SW 1271 (cell line): ENCODE results near the gene ZNF587.
"Not testable (repeated sequence)": the region's sequence is repeated elsewhere in the genome, so short reads cannot be mapped to it uniquely, and the experiment has no call there.

Experiments used
- DNase-seq, 2 experiments: peaks; one replicate each; lab custom pipeline; 2025; lab: John Stamatoyannopoulos, UW

Gene ZNF587

DNA sequence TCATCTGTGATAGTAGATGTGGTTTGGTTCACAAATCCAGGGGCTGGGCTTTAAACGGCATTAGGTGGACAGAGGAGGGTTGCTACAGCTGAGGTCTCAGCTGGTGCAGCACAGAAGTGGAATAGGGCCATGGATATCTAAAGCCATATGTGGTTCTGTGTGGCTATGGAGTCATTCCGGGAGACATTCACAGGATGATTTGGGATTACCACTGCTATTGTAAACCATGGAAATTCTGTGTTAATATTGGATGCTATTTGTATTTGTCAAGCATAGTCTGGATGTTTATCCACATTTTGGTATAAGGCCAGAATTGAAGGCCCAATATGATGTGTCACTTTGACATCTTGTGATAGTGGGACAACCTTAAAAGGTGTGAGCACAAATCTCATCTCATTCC lies 26.5 kb upstream of the ZNF587 start:
- not testable (repeated sequence) for DNase-seq

- not testable (repeated sequence) for DNase-seq
Observed at GRCh38 chr19:57823608-57824007, 26.1 kb upstream of the ZNF587 start.

DNA sequence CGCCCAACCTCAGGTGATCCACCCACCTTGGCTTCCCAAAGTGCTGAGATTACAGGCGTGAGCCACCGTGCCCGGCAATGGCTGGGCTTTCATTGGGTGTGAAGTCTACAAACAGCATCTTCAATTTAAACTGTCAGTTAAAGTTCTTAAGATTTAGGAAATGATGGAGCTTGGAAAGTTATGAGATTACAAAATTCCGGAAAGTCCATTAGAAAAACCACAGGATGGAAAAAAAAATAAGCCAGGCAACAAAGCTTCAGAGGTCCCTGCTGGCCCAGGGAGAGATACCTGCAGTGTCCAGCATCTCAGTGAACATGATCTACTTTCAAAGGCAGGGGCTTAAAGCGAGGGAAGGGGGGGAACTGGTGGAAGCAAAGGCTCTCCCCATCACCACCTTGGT lies 24.1 kb upstream of the ZNF587 start:
- DNase-seq = no peak

GRCh38 chr19:57829316-57829715 lies 20.3 kb upstream of the ZNF587 start:
- DNase-seq = no peak

- DNase-seq = no peak
Observed at GRCh38 chr19:57830071-57830602, 19.5 kb upstream of the ZNF587 start, which contains the start of gene ZNF587B. TSS of gene ZNF587B (plus strand) at chr19:57830299. CDS start at chr19:57830529, 230 bp downstream.

DNA sequence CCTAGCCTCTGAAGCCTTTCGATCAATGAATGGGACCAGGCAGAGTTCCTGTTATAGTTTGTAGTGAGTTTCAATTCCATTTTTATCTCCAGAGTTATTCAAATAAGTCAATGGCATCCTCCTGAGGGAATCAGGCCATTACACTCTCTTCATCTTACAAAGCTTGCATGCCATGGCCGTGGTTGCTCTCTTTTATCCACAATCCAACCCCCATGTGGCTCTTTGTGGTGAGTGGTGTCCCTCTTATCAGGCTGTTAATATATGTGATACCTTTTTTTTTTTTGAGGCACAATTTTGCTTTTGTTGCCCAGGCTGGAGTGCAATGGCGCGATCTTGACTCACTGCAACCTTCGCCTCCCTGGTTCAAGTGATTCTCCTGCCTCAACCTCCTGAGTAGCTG lies 12.7 kb upstream of the ZNF587 start:
- DNase-seq = not testable (repeated sequence)

DNA sequence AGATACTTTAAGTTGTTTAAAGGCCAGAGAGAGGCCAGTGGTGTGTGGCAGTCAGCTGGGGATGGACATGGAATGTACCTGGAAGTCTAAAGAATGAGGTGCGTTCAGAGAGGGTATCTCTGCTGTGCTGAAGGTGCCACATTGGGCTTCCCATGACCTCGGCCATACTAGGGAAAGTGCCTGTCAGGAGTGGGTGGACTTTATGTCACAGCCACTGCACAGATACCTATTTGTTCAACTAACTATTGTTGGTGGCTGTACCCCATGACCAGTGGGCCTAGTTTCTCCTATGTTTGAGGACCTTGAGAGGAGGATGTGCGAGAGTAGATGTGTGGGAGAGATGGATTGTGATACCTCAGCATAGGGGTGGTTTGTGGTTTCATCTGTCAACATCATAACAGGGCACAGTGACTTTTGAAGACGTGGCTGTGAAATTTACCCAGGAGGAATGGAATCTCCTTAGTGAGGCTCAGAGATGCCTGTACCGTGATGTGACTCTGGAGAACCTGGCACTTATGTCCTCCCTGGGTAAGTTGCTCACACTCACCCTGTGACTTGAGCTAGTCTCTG lies 11.0 kb upstream of the ZNF587 start:
- DNase-seq = not testable (repeated sequence)

DNA sequence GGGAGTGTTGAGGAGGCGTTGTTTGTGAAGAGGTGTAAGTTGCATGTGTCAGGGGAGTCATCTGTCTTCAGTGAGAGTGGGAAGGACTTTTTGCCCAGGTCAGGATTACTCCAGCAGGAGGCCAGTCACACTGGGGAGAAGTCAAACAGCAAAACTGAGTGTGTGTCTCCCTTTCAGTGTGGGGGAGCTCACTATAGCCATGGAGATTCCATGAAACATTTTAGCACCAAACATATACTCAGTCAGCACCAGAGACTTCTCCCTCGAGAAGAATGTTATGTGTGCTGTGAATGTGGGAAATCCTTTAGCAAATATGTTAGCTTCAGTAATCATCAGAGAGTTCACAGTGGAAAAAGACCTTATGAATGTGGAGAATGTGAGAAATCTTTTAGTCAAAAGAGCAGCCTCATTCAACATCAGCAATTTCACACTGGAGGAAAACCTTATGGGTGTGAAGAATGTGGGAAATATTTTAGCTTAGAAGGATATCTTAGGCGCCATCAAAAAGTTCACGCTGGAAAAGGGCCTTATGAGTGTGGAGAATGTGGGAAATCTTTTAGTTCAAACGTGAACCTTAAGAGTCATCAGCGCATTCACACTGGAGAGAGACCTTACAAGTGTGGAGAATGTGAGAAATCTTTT lies 8.4 kb upstream of the ZNF587 start:
- no peak for DNase-seq

- not testable (repeated sequence) for DNase-seq
Observed at GRCh38 chr19:57847164-57847563, 2.5 kb upstream of the ZNF587 start.

DNA sequence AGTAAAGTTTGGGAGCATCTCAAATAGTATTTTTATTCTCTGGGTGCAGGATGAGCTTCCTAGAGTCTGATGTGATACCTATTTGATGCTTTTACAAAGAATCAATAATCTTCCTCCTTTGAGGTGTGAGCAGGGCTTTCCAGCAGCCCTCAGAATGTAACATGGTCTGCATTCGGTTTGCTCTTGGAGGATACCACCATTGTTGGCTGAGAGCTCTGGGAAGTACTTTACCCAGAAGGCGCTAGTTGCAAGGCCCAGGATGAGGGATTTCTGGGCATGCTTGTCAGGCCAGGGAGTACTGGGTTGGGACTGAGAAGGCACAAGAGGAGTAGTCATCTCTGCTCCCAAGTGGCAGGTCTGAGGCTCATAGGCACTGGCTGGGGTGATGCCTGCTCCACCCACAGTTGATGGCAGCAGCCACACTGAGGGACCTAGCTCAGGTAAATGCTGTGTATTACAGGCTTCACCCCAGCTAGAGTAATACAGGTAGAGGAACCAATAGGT lies 445 bp upstream of the ZNF587 start:
- not testable (repeated sequence) for DNase-seq

DNA sequence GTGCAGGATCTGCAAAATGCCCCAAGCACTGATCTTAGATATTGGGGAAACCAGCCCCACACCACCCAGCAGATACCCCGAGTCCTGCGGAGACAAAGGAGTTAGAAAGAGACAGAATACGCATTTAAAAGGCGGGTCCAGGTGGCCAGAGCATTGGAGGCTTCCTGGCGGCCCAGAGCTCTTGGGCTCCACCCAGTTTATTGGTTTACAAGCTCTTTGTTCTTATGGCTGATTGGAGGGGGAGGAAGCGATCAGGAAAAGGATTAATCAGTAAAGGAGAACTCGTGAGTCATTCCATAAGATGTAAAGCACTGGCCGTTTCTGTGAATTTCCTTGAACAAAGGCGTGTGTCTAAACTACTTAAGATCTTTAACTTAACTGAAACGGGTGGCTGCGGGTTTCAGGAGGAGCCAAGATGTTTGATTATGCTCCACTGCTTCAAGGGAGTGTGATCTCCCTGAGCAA lies 926 bp downstream of the ZNF587 start:
- no peak for DNase-seq

- DNase-seq = not testable (repeated sequence)
Observed at GRCh38 chr19:57851812-57852603, 2.3 kb downstream of the ZNF587 start.

GRCh38 chr19:57854117-57854516 lies 4.5 kb downstream of the ZNF587 start:
- DNase-seq = not testable (repeated sequence)

- not testable (repeated sequence) for DNase-seq
Observed at GRCh38 chr19:57862351-57862750, 12.7 kb downstream of the ZNF587 start.

DNA sequence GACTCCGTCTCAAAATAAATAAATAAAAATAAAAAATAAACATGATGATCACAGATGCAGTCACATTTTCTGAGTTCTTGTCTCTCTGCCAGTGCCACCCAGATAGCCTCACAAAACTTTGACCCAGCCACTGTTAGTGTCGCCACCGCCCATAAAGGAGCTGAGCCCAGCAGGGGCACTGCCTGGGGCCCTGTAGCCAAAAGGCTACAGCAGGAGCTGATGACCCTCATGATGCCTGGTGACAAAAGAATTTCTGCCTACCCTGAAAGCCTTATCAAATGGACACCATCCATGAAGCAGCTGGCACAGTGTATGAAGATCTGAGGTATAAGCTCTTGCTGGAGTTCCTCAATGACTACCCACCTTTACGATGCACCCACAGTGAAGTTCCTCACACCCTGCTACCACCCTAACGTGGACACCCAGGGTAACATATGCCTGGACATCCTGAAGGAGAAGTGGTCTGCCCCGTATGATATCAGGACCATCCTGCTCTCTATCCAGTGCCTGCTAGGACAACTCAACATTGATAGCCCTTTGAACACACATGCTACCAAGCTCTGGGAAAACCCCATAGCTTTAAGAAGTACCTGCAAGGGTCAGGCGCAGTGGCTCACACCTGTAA lies 18.3 kb downstream of the ZNF587 start:
- no peak for DNase-seq

DNA sequence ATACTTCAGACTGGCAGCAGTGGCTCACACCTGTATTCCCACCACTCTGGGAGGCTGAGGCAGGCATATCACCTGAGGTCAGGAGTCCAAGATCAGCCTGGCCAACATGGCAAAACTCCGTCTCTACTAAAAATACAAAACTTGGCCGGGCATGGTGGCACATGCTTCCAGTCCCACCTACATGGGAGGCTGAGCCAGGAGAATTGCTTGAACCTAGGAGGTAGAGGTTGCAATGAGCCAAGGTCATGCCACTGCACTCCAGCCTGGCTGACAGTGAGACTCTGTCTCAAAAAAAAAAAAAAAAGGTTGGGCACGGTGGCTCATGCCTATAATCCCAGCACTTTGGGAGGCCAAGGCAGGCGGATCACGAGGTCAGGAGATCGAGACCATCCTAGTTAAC lies 20.0 kb downstream of the ZNF587 start:
- not testable (repeated sequence) for DNase-seq

DNA sequence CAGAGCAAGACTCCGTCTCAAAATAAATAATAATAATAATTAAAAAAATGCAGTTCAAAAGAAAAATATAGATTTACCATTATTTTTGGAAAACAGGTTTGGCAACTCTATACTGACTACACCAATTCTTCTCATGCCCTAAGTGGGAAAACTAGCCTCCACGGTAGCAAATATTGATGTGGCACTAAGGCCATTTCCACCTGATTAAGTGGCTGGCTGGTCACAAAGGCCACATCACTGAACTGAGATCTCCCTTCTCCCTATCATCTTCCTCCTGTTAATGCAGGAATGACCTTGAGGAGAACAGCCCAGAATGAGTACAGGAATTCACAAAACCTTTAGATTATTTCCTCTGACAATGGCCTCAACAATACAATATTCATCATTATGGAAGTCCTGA lies 20.6 kb downstream of the ZNF587 start:
- no peak for DNase-seq

GRCh38 chr19:57872450-57872849 lies 22.8 kb downstream of the ZNF587 start:
- DNase-seq = no peak

DNA sequence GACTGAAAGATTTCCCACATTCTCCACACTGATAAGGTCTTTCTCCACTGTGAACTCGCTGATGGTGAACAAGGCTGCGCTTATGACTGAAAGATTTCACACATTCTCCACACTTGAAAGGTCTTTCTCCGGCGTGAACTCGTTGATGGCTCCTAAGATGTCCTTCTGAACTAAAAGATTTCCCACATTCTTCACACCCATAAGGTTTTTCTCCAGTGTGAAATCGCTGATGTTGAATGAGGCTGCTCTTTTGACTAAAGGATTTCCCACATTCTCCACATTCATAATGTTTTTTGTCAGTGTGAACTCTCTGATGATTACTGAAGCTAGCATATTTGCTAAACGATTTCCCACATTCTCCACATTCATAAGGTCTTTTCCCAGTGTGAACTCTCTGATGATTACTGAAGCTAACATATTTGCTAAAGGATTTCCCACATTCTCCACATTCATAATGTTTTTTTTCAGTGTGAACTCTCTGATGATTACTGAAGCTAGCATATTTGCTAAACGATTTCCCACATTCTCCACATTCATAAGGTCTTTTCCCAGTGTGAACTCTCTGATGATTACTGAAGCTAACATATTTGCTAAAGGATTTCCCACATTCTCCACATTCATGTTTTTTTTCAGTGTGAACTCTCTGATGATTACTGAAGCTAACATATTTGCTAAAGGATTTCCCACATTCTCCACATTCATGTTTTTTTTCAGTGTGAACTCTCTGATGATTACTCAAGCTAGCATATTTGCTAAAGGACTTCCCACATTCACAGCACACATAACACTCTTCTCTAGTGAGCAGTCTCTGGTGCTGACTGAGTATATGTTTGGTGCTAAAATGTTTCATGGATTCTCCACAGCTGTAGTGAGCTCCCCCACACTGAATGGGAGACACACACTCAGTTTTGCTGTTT lies 24.5 kb downstream of the ZNF587 start:
- DNase-seq = not testable (repeated sequence)

DNA sequence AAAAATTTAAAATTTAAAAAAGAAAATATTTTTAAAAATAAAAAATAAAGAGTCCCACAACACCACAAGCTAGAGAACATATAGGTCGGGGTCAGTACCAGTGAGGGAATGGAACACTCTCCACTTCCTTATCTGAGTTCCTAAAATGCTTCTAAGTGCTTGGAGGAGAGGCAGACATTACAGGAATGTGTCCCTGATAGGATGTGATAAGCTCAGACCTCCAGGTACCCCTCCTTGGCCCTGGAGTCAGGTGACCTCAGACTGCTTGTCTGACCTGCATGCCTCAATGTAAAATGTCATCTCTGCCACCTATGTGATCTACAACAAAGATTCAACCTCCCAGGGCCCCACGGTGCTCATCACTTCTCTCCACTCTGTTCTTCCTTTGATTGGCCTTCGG lies 36.4 kb downstream of the ZNF587 start:
- DNase-seq = no peak
